RWPE2 (cell line): ENCODE data around the gene SNAP47.

Experiments
- ATAC-seq: fragments of 200-7000 bp; cut with Tn5 transposase; 3 replicates; pipeline ENCODE4 v1.9.1; 2021; ENCODE audit warnings: low read depth
- DNase-seq: peaks from one replicate; pipeline ENCODE4 v3.0.0-alpha.2; 2020; ENCODE audit warnings: low spot score
- H3K27ac ChIP-seq: fragments of 450-650 bp; 2 replicates; pipeline ENCODE4 v1.5.1; 2017; ENCODE audit warnings: mild to moderate bottlenecking; ENCODE audit not compliant: poor library complexity, severe bottlenecking
- H3K27me3 ChIP-seq: fragments of 250-450 bp; sonication (Bioruptor Pico); 2 replicates; pipeline ENCODE4 v1.5.1; 2021; ENCODE audit warnings: mild to moderate bottlenecking, moderate library complexity; ENCODE audit not compliant: insufficient read depth, poor library complexity, severe bottlenecking
- H3K36me3 ChIP-seq: fragments of 250-450 bp; sonication (Bioruptor Pico); 2 replicates; pipeline ENCODE4 v1.5.1; 2020; ENCODE audit warnings: low read depth, mild to moderate bottlenecking, moderate library complexity
- H3K4me1 ChIP-seq: fragments of 250-450 bp; sonication (Bioruptor Pico); 2 replicates; pipeline ENCODE4 v1.5.1; 2021; ENCODE audit warnings: mild to moderate bottlenecking, moderate library complexity; ENCODE audit not compliant: insufficient read depth, poor library complexity, severe bottlenecking
- H3K4me3 ChIP-seq: fragments of 250-450 bp; sonication (Bioruptor Pico); 2 replicates; pipeline ENCODE4 v1.5.1; 2021; ENCODE audit warnings: mild to moderate bottlenecking, moderate library complexity; ENCODE audit not compliant: severe bottlenecking
- H3K9me3 ChIP-seq: fragments of 250-450 bp; sonication (Bioruptor Pico); 2 replicates; pipeline ENCODE4 v1.5.1; 2021; ENCODE audit warnings: mild to moderate bottlenecking, moderate library complexity; ENCODE audit not compliant: severe bottlenecking
- CTCF ChIP-seq: fragments of 450-650 bp; IDR thresholded peaks from one replicate; pipeline ENCODE4 v1.5.1; 2017; ENCODE audit warnings: mild to moderate bottlenecking, moderate library complexity; ENCODE audit not compliant: poor library complexity, severe bottlenecking

Gene SNAP47

DNA sequence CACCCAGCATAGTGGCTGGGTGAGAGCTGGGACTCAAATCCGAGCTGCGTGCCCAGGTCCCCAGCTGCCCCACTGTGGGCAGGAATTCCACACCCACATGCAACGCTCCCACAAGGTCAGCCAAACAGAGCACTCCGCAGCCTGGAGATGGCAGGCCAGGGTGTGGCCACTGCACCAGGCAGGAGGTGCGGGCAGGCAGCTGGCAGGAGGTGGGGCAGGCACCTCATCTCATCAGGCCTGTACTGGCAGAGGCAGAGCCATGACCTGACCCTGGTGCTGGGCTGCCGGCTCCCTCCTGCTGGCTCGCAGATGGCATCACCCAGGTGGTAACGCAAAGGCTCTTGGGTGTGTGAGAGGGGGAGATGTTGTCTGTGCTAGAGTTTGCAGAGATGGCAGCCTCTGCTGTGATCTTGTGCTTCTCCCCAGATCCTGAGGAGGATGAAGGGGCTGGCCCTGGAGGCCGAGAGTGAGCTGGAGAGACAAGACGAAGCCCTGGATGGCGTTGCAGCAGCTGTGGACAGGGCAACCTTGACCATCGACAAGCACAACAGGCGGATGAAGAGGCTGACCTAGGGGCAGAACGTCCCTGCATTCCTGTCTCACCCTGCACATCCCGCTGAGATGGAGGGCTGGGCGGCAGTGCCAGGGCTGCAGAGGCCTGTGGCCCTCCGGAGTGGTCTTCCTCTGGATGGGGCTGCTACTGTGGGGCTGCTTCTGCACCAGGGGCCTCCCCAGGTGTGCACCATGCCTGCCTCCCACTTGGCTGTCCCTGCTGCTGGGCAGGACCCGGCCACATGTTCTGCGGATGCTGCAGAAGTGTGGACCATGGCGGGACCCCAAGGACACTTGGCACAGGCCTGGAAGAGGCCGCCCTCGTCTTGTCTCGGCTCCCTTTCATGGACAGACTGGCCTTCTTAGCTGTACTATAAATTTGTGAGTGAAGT is 45.1 kb downstream of the SNAP47 start:
- TF ChIP-seq CTCF: no peak
- H3K9me3 ChIP-seq: no peaks in the 10 kb centered on the region
- no peaks in the 10 kb centered on the region for H3K4me1 ChIP-seq
- H3K4me3 ChIP-seq: no peak overlapping the region
- no peak overlapping the region for H3K27ac ChIP-seq
- no peaks in the 10 kb centered on the region for H3K27me3 ChIP-seq
- no peak for ATAC-seq
- H3K36me3 ChIP-seq: no peaks in the 10 kb centered on the region
- no peak for DNase-seq

- H3K4me1 ChIP-seq: no peaks in the 10 kb centered on the region
- H3K9me3 ChIP-seq: no peaks in the 10 kb centered on the region
- no peak overlapping the region for H3K4me3 ChIP-seq
- no peaks in the 10 kb centered on the region for H3K27me3 ChIP-seq
- no peak for DNase-seq
- no peak overlapping the region for H3K27ac ChIP-seq
- no peak for ATAC-seq
- no peaks in the 10 kb centered on the region for H3K36me3 ChIP-seq
- TF ChIP-seq CTCF: no peak
Measured at GRCh38 chr1:227781314-227781930, 46.2 kb downstream of the SNAP47 start.

DNA sequence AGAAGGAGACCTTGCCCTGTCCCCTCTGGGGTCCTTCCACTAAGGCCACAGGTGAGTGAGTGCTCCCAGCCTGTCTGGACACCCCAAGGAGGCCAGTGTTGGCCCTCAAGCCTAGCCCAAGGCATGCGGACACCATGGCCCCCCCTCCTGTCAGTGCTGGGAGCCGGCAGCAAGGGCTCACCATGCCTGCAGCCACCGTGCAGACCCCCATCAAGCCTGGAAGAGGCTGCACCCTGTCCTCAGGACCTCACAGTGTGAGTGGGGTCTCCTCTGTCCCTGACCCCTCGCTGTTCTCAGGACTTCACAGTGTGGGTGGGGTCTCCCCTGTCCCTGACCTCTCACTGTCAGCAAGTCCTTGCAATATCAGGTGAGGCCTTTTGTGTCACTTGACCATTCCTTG is 47.0 kb downstream of the SNAP47 start:
- Histone ChIP-seq H3K27me3 (no peaks in the 10 kb centered on the region), H3K36me3 (no peaks in the 10 kb centered on the region), H3K4me1 (no peaks in the 10 kb centered on the region), H3K9me3 (no peaks in the 10 kb centered on the region), H3K4me3 (no peak overlapping the region), H3K27ac (no peak overlapping the region)
- TF ChIP-seq CTCF: no peak
- DNase-seq: no peak
- ATAC-seq: no peak

DNA sequence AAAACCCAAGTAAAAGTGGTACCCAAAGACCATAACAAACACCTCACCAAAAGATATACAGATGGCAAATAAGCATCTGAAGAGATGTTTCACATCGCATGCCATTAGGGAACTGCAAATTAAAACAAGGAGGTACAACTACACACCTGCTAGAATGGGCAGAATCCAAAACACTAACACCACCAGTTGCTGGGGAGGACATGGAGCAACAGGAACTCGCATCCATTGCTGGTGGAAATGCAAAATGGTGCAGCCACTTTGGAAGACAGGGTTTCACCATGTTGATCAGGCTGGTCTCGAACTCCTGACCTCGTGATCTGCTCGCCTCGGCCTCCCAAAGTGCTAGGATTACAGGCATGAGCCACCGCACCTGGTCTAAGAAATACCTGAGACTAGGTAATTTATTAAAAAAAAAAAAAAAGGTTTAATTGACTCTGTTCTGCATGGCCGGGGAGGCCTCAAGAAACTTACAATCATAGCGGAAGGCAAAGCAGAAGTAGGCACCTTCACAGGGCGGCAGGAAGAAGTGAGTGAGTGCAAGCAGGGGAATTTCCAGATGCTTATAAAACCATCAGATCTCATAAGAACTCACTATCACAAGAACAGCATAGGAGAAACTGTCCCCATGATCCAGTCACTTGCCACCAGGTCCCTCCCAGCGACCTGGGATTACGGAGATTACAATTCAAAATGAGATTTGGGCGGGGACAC is 50.0 kb downstream of the SNAP47 start:
- DNase-seq: no peak
- Histone ChIP-seq H3K4me1 (no peaks in the 10 kb centered on the region), H3K4me3 (no peak overlapping the region), H3K27me3 (no peaks in the 10 kb centered on the region), H3K27ac (no peak overlapping the region), H3K36me3 (no peaks in the 10 kb centered on the region), H3K9me3 (no peaks in the 10 kb centered on the region)
- no peak for ATAC-seq
- no peak for TF ChIP-seq CTCF
